Kidney epithelial cell (primary cell): ENCODE data around the gene TMEM59. TPM values are rescaled to one million over a fixed set of nuclear protein-coding genes. Genes with fewer than 3 reads are reported as not detected.
"Not testable (repeated sequence)": the region's sequence is repeated elsewhere in the genome, so short reads cannot be mapped to it uniquely, and the experiment has no call there.

ENCODE experiments used
- DNase-seq: peaks from one replicate; pipeline ENCODE4 v3.0.0-alpha.2; 2010; ENCODE audit warnings: low read depth
- H3K27me3 ChIP-seq: 2 replicates; pipeline ENCODE4 v1.6.0; 2011; ENCODE audit warnings: low read length; ENCODE audit not compliant: control insufficient read depth, insufficient read depth
- H3K36me3 ChIP-seq: 2 replicates; pipeline ENCODE4 v1.5.1; 2011; ENCODE audit warnings: low read length; ENCODE audit not compliant: control insufficient read depth, insufficient read depth
- H3K4me3 ChIP-seq: 2 replicates; pipeline ENCODE4 v1.5.1; 2011; ENCODE audit warnings: low read depth, mild to moderate bottlenecking, control low read depth, low read length
- CTCF ChIP-seq: IDR thresholded peaks from 2 replicates; pipeline ENCODE4 v1.5.1; 2011; ENCODE audit warnings: mild to moderate bottlenecking, moderate library complexity, low read length, control low read depth, inconsistent platforms; ENCODE audit not compliant: insufficient read depth, poor library complexity, severe bottlenecking
- total RNA-seq: library from RNA; depleted of rRNA; stranded (reverse); fragments of >200 nt; gene quantifications from 2 replicates; pipeline ENCODE4 v1.2.3, GENCODE V29; 2015

Gene TMEM59
- total RNA-seq, 1 donor from 2014 or later = 138 TPM

GRCh38 chr1:54095546-54096226 is 42.7 kb upstream of the TMEM59 start:
- H3K4me3 ChIP-seq = no peak overlapping the region
- H3K36me3 ChIP-seq = no peaks in the 10 kb centered on the region
- DNase-seq = no peak
- no peaks in the 10 kb centered on the region for H3K27me3 ChIP-seq
- TF ChIP-seq CTCF = no peak

- not testable (repeated sequence) for DNase-seq, H3K4me3 ChIP-seq, H3K36me3 ChIP-seq, H3K27me3 ChIP-seq
These were observed 41.7 kb upstream of the TMEM59 start for GRCh38 chr1:54094730-54095105.

GRCh38 chr1:54094001-54094729 is 41.2 kb upstream of the TMEM59 start:
- Histone ChIP-seq H3K27me3 (no peaks in the 10 kb centered on the region), H3K36me3 (no peaks in the 10 kb centered on the region), H3K4me3 (no peak overlapping the region)
- TF ChIP-seq CTCF = no peak
- no peak for DNase-seq

- TF ChIP-seq CTCF = no peak
- no peaks in the 10 kb centered on the region for H3K27me3 ChIP-seq
- H3K4me3 ChIP-seq = no peak overlapping the region
- no peak for DNase-seq
- H3K36me3 ChIP-seq = no peaks in the 10 kb centered on the region
These were observed 38.7 kb upstream of the TMEM59 start for GRCh38 chr1:54091666-54092065.

GRCh38 chr1:54088385-54088784 is 35.4 kb upstream of the TMEM59 start:
- H3K27me3 ChIP-seq = no peaks in the 10 kb centered on the region
- H3K4me3 ChIP-seq = no peak overlapping the region
- no peaks in the 10 kb centered on the region for H3K36me3 ChIP-seq
- no peak for TF ChIP-seq CTCF
- DNase-seq = no peak

GRCh38 chr1:54086754-54087153 is 33.8 kb upstream of the TMEM59 start:
- no peak for DNase-seq
- H3K36me3 ChIP-seq = no peaks in the 10 kb centered on the region
- TF ChIP-seq CTCF = no peak
- H3K27me3 ChIP-seq = no peaks in the 10 kb centered on the region
- H3K4me3 ChIP-seq = no peak overlapping the region
